H1 (cell line): ENCODE results near the gene UBE2I. TPM values are rescaled to one million over a fixed set of nuclear protein-coding genes. Genes with fewer than 3 reads are reported as not detected.

ENCODE experiments used
- ATF3 ChIP-seq: IDR thresholded peaks from 2 replicates; pipeline ENCODE4 v1.6.1; 2011; ENCODE audit warnings: low read depth, mild to moderate bottlenecking, low read length; ENCODE audit not compliant: insufficient read depth
- CHD7 ChIP-seq: fragments of 300-600 bp; sonication (generic); IDR thresholded peaks from 2 replicates; pipeline ENCODE4 v1.7.1; 2012; ENCODE audit warnings: low read length, moderate library complexity, mild to moderate bottlenecking, inconsistent platforms; ENCODE audit not compliant: insufficient replicate concordance
- EZH2 ChIP-seq: fragments of 200-600 bp; sonication (generic); IDR thresholded peaks from 2 replicates; pipeline ENCODE4 v1.7.1; 2012; ENCODE audit warnings: low read depth, mild to moderate bottlenecking, moderate library complexity, low read length, inconsistent platforms; ENCODE audit not compliant: severe bottlenecking
- SIN3A ChIP-seq, 2 experiments: IDR thresholded peaks in 1 of 2; conservative IDR thresholded peaks in 1 of 2; 2 replicates each; pipeline ENCODE4 v1.6.1; 2011 to 2012; ENCODE audit warnings: low read length in 2 of 2, improper control_type of control experiment in 1 of 2, low read depth in 1 of 2, mild to moderate bottlenecking in 1 of 2
- TAF7 ChIP-seq: optimal IDR thresholded peaks from 2 replicates; pipeline ENCODE3; 2011; ENCODE audit warnings: low read depth, mild to moderate bottlenecking, inconsistent platforms, low read length, moderate library complexity, borderline replicate concordance
- TCF12 ChIP-seq: IDR thresholded peaks from 2 replicates; pipeline ENCODE4 v1.6.1; 2011; ENCODE audit warnings: low read depth, mild to moderate bottlenecking, low read length
- polyA plus RNA-seq, 7 experiments: library from polyadenylated mRNA; depleted of rRNA in 3 of 7; stranded (reverse) in 5 of 7; unstranded in 2 of 7; fragments of >200 nt in 5 of 7; fragments of 200-250 nt in 2 of 7; gene quantifications; 1 replicate in 5 of 7; 2 replicates in 1 of 7; 4 replicates in 1 of 7; pipeline versions ENCODE4 v1.2.1 to v1.2.3, GENCODE V29; 2011 to 2013; ENCODE audit warnings: missing spikeins in 2 of 7, mixed read lengths in 2 of 7
- total RNA-seq: library from RNA; stranded (reverse); fragmentation: NEBNext Ultra II Directional; extraction: Animal tissue kit (Norgen Biotek cat#: 25700); gene quantifications from 2 replicates; pipeline ENCODE4 v1.2.1, GENCODE V29; 2021

Gene UBE2I
- total and polyA plus RNA-seq, 2 of the 8 experiments (the other 6 are each of a cell fraction or from before 2014, with no cell fraction given), result 148 to 268 TPM

GRCh38 chr16:1331712-1332617 lies 22.5 kb downstream of the UBE2I start (continued):
- TF ChIP-seq TAF7 (no peak), SIN3A (conservative IDR thresholded peaks at IDR 0.05 in 1 of 2, IDR thresholded peaks at IDR 0.05 in 1 of 2; ENCODE audit: low read depth in 1 of 2, low read length in 2 of 2) (peak; percentile 83 to 85; a peak in 3 of 4 replicates), ATF3 (no peak), TCF12 (0 out of 2 replicates have a peak, but pooled peaks have one; percentile 77), CHD7 (no peak), EZH2 (peak; percentile 27)
